Liver (tissue), 9 donors: ENCODE measurements around the gene TATDN3. TPM values are rescaled to one million over a fixed set of nuclear protein-coding genes. Genes with fewer than 3 reads are reported as not detected.

Source experiments
- DNase-seq: peaks from one replicate; pipeline ENCODE4 v3.0.0-alpha.2; 2017; ENCODE audit warnings: low spot score
- H3K27ac ChIP-seq, 2 donors: one replicate each; pipeline ENCODE4 v1.7.0; 2013; ENCODE audit warnings: inconsistent platforms in 2 of 2, low read length in 2 of 2, control low read depth in 1 of 2, low read depth in 1 of 2, mild to moderate bottlenecking in 1 of 2
- H3K27me3 ChIP-seq, 4 donors: one replicate each; pipeline versions ENCODE4 v1.6.1 to v1.7.0; 2013; ENCODE audit warnings: low read length in 3 of 4, inconsistent platforms in 1 of 4, mild to moderate bottlenecking in 1 of 4, moderate library complexity in 1 of 4; ENCODE audit not compliant: control insufficient read depth in 4 of 4, insufficient read depth in 4 of 4
- H3K36me3 ChIP-seq, 4 donors: one replicate each; pipeline versions ENCODE4 v1.6.1 to v1.7.0; 2013; ENCODE audit warnings: low read length in 3 of 4, mild to moderate bottlenecking in 3 of 4, low read depth in 1 of 4, moderate library complexity in 1 of 4; ENCODE audit not compliant: control insufficient read depth in 4 of 4, insufficient read depth in 3 of 4
- H3K4me1 ChIP-seq, 4 donors: one replicate each; pipeline versions ENCODE4 v1.6.1 to v1.7.0; 2013; ENCODE audit warnings: low read length in 3 of 4, mild to moderate bottlenecking in 3 of 4, moderate library complexity in 1 of 4; ENCODE audit not compliant: control insufficient read depth in 4 of 4, insufficient read depth in 4 of 4
- H3K4me3 ChIP-seq, 3 donors: one replicate each; pipeline versions ENCODE4 v1.6.1 to v1.7.0; 2013; ENCODE audit warnings: low read length in 3 of 3, control low read depth in 1 of 3, low read depth in 1 of 3, mild to moderate bottlenecking in 1 of 3
- H3K9ac ChIP-seq, 2 donors: one replicate each; pipeline ENCODE4 v1.7.0; 2013; ENCODE audit warnings: low read length in 2 of 2, mild to moderate bottlenecking in 2 of 2, moderate library complexity in 2 of 2, control low read depth in 1 of 2, low read depth in 1 of 2
- H3K9me3 ChIP-seq, 4 donors: one replicate each; pipeline versions ENCODE4 v1.6.1 to v1.7.0; 2013; ENCODE audit warnings: low read length in 3 of 4; ENCODE audit not compliant: control insufficient read depth in 4 of 4
- FOXA1 ChIP-seq: IDR thresholded peaks from 2 replicates; pipeline ENCODE4 v1.6.1; 2016; ENCODE audit warnings: antibody characterized with exemption
- FOXA2 ChIP-seq: IDR thresholded peaks from 2 replicates; pipeline ENCODE4 v1.6.1; 2016; ENCODE audit warnings: antibody characterized with exemption
- HNF4A ChIP-seq, 2 donors: conservative IDR thresholded peaks; 2 replicates each; pipeline ENCODE4 v1.6.1; 2016; ENCODE audit warnings: antibody characterized with exemption in 2 of 2, mild to moderate bottlenecking in 2 of 2
- HNF4G ChIP-seq: IDR thresholded peaks from 2 replicates; pipeline ENCODE4 v1.6.1; 2016; ENCODE audit warnings: antibody characterized with exemption
- RAD21 ChIP-seq, 2 donors: IDR thresholded peaks; 2 replicates each; pipeline ENCODE4 v1.6.1; 2016; ENCODE audit warnings: antibody characterized with exemption in 2 of 2, mild to moderate bottlenecking in 2 of 2
- RXRA ChIP-seq, 2 donors: IDR thresholded peaks; 2 replicates each; pipeline ENCODE4 v1.6.1; 2017 to 2018; ENCODE audit warnings: antibody characterized with exemption in 2 of 2, mild to moderate bottlenecking in 1 of 2
- YY1 ChIP-seq: IDR thresholded peaks from 2 replicates; pipeline ENCODE4 v1.6.1; 2016; ENCODE audit warnings: antibody characterized with exemption, mild to moderate bottlenecking
- WGBS: extraction: QIAGEN DNeasy Blood & Tissue Kit; methylation state at CpG from one replicate; pipeline ENCODE4 v1.1.7; 2013; 5-methylcytosine and 5-hydroxymethylcytosine counted together
- polyA plus RNA-seq, 2 donors: library from polyadenylated mRNA; stranded (reverse) in 1 of 2; unstranded in 1 of 2; fragments of 200-250 nt in 1 of 2; fragments of >200 nt in 1 of 2; fragmentation: Nextera tagmentation in 1 of 2; extraction: Ambion mirVana in 1 of 2; gene quantifications; one replicate each; pipeline versions ENCODE4 v1.2.1 to v1.2.3, GENCODE V29; 2013 to 2015
- total RNA-seq, 2 donors: library from RNA; depleted of rRNA; stranded (reverse); fragments of >200 nt; gene quantifications; one replicate each; pipeline ENCODE4 v1.2.3, GENCODE V29; 2014
- TF ChIP-seq, protein P1 (sequence below): IDR thresholded peaks from 2 replicates; pipeline ENCODE4 v1.6.1; 2016; ENCODE audit warnings: antibody characterized with exemption
- TF ChIP-seq, protein P2 (sequence below): IDR thresholded peaks from 2 replicates; pipeline ENCODE4 v1.6.1; 2016; ENCODE audit warnings: antibody characterized with exemption
- TF ChIP-seq, protein P3 (sequence below): IDR thresholded peaks from 2 replicates; pipeline ENCODE4 v1.6.1; 2016; ENCODE audit warnings: antibody characterized with exemption, mild to moderate bottlenecking
- TF ChIP-seq, protein P4 (sequence below): fragments of 150-350 bp; IDR thresholded peaks from 2 replicates; pipeline ENCODE4 v1.5.1; 2017; ENCODE audit warnings: improper control_type of control experiment, low read depth, low read length; ENCODE audit not compliant: missing input control
- donor health status: healthy.
- donor health status: healthy.
- donor health status: healthy.
- donor health status: healthy.
- donor health status: healthy.

TATDN3 gene
- total and polyA plus RNA-seq, 4 donors: 5.2 to 8.1 (median 6.7) TPM

DNA sequence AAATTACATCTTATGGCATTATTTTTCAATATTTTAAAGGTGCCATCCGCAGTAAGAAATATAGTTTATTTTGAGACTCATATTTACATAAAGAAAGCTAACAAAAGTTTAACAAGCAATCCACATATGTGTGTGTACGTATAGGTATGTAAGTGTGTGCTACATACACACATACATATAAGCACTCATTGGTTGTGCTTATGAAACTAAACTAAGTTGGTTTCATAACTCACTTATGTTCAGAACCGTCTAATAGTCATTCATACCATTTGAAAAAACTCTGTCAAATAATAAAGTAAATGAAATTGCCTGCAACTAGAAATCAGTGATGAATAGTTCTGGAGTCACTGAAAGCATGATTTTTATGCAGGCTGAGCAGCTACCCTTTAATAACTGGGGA lies 14.1 kb downstream of the TATDN3 start:
- H3K9ac ChIP-seq: no peak overlapping the region
- no peak overlapping the region for H3K4me3 ChIP-seq
- H3K27ac ChIP-seq: no peak overlapping the region
- 91% methylated on average over 3 of the region's 3 CpGs for WGBS
- no peaks in the 10 kb centered on the region for H3K27me3 ChIP-seq
- DNase-seq: no peak
- TF ChIP-seq, protein P1, sequence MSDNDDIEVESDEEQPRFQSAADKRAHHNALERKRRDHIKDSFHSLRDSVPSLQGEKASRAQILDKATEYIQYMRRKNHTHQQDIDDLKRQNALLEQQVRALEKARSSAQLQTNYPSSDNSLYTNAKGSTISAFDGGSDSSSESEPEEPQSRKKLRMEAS: no peak
- TF ChIP-seq HNF4G: no peak
- no peak for TF ChIP-seq FOXA1
- TF ChIP-seq, protein P2, sequence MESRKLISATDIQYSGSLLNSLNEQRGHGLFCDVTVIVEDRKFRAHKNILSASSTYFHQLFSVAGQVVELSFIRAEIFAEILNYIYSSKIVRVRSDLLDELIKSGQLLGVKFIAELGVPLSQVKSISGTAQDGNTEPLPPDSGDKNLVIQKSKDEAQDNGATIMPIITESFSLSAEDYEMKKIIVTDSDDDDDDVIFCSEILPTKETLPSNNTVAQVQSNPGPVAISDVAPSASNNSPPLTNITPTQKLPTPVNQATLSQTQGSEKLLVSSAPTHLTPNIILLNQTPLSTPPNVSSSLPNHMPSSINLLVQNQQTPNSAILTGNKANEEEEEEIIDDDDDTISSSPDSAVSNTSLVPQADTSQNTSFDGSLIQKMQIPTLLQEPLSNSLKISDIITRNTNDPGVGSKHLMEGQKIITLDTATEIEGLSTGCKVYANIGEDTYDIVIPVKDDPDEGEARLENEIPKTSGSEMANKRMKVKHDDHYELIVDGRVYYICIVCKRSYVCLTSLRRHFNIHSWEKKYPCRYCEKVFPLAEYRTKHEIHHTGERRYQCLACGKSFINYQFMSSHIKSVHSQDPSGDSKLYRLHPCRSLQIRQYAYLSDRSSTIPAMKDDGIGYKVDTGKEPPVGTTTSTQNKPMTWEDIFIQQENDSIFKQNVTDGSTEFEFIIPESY: no peak
- TF ChIP-seq, protein P3, sequence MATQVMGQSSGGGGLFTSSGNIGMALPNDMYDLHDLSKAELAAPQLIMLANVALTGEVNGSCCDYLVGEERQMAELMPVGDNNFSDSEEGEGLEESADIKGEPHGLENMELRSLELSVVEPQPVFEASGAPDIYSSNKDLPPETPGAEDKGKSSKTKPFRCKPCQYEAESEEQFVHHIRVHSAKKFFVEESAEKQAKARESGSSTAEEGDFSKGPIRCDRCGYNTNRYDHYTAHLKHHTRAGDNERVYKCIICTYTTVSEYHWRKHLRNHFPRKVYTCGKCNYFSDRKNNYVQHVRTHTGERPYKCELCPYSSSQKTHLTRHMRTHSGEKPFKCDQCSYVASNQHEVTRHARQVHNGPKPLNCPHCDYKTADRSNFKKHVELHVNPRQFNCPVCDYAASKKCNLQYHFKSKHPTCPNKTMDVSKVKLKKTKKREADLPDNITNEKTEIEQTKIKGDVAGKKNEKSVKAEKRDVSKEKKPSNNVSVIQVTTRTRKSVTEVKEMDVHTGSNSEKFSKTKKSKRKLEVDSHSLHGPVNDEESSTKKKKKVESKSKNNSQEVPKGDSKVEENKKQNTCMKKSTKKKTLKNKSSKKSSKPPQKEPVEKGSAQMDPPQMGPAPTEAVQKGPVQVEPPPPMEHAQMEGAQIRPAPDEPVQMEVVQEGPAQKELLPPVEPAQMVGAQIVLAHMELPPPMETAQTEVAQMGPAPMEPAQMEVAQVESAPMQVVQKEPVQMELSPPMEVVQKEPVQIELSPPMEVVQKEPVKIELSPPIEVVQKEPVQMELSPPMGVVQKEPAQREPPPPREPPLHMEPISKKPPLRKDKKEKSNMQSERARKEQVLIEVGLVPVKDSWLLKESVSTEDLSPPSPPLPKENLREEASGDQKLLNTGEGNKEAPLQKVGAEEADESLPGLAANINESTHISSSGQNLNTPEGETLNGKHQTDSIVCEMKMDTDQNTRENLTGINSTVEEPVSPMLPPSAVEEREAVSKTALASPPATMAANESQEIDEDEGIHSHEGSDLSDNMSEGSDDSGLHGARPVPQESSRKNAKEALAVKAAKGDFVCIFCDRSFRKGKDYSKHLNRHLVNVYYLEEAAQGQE: no peak
- no peak for TF ChIP-seq YY1
- no peak for TF ChIP-seq HNF4A (conservative IDR thresholded peaks at IDR 0.05)
- H3K36me3 ChIP-seq: peaks cover 0 to 13% (median 9%) of the 10 kb centered on the region in 4 donors
- H3K9me3 ChIP-seq: no peaks in the 10 kb centered on the region
- H3K4me1 ChIP-seq: no peaks in the 10 kb centered on the region

DNA sequence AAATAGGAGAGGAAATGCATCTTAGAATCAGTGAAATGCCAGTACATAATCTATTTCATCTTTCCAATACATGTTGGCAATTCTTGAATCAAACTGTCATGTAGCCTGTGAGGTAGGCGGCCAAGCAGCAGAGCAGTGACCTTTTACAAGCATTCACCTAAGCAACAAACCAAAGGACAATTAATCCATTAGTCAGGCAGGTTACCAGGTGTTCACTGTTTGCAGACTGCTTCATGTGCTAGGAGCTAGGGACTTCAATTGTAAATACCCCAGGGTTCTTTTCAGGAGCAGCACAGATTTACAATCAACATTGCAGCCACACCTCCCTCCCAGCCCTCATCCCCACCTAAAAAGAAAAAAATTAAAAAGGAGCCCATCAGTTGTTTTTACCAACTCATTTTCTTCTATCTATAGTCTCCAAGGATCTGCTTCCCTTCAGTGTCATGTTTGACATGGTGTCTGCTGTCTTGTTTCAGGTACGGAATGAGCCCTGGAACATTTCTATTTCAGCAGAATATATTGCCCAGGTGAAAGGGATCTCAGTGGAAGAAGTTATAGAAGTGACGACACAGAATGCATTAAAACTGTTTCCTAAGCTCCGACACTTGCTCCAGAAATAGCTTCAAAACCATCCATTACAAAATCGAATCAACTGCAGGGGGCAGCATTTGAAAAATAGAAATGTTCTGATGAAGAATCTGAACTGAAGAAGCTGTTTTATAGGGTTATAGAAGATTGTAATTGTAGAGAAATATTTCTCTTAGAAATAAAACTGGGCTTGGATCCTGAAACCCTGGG lies 23.0 kb downstream of the TATDN3 start:
- Histone ChIP-seq H3K36me3 (peaks cover 0 to 4% (median 1%) of the 10 kb centered on the region in 4 donors), H3K4me1 (peaks cover 0 to 3% (median 0%) of the 10 kb centered on the region in 4 donors), H3K4me3 (no peak overlapping the region), H3K9me3 (no peaks in the 10 kb centered on the region), H3K9ac (no peak overlapping the region), H3K27ac (no peak overlapping the region), H3K27me3 (no peaks in the 10 kb centered on the region)
- whole genome bisulfite sequencing: 70% methylated on average over 5 of the region's 5 CpGs
- no peak for TF ChIP-seq FOXA1
- TF ChIP-seq, protein P1: no peak
- TF ChIP-seq, protein P4, sequence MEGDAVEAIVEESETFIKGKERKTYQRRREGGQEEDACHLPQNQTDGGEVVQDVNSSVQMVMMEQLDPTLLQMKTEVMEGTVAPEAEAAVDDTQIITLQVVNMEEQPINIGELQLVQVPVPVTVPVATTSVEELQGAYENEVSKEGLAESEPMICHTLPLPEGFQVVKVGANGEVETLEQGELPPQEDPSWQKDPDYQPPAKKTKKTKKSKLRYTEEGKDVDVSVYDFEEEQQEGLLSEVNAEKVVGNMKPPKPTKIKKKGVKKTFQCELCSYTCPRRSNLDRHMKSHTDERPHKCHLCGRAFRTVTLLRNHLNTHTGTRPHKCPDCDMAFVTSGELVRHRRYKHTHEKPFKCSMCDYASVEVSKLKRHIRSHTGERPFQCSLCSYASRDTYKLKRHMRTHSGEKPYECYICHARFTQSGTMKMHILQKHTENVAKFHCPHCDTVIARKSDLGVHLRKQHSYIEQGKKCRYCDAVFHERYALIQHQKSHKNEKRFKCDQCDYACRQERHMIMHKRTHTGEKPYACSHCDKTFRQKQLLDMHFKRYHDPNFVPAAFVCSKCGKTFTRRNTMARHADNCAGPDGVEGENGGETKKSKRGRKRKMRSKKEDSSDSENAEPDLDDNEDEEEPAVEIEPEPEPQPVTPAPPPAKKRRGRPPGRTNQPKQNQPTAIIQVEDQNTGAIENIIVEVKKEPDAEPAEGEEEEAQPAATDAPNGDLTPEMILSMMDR: peak; percentile 33
- no peak for TF ChIP-seq FOXA2
- TF ChIP-seq RAD21 (IDR thresholded peaks at IDR 0.05): peak; percentile 53 to 65
- no peak for TF ChIP-seq RXRA (IDR thresholded peaks at IDR 0.05)
- no peak for TF ChIP-seq HNF4A (conservative IDR thresholded peaks at IDR 0.05)
- TF ChIP-seq YY1: no peak
- TF ChIP-seq, protein P2: no peak
- DNase-seq: no peak
